ENCODE measurements around the gene JMJD7.

The JMJD7 gene

DNA sequence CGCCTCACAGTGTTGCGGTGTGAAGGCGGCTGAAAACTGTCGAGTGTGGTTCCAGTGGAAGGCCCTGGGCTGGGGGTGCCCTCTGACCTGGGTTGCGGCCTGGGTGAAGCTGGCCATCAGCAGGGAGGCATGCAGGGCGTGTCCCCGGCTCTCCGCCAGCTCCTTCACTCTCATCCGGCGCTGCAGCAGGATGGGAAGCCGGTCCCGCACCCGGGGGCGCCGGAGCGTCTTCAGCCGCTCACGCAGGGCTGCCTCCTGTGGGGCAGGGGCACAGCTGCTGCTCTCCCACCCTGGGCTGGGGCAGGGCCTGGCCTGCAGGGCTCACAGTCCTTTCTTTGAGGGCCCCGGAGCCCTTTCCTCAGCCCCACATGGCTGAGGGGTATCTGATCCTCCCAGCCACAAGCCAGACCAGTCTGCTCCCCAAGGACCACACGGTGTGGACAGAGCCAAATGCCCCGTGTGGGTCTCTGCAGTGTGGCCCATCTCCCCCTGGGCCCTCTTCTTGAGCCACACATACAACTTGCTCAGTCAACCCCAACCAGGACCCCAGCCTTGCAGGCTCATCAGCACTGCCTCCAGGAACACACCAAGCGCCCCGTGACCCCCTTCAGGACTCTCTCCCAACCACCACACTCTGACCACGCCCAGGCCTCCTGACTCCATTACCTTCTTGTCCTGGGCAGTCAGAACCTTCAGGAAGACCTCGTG is 39.1 kb downstream of the JMJD7 start:
- no peak for DNase-seq (ENCODE audit: low spot score)

- DNase-seq (ENCODE audit: low spot score) = no peak
These were observed 40.4 kb downstream of the JMJD7 start for GRCh38 chr15:41868321-41868720.

DNA sequence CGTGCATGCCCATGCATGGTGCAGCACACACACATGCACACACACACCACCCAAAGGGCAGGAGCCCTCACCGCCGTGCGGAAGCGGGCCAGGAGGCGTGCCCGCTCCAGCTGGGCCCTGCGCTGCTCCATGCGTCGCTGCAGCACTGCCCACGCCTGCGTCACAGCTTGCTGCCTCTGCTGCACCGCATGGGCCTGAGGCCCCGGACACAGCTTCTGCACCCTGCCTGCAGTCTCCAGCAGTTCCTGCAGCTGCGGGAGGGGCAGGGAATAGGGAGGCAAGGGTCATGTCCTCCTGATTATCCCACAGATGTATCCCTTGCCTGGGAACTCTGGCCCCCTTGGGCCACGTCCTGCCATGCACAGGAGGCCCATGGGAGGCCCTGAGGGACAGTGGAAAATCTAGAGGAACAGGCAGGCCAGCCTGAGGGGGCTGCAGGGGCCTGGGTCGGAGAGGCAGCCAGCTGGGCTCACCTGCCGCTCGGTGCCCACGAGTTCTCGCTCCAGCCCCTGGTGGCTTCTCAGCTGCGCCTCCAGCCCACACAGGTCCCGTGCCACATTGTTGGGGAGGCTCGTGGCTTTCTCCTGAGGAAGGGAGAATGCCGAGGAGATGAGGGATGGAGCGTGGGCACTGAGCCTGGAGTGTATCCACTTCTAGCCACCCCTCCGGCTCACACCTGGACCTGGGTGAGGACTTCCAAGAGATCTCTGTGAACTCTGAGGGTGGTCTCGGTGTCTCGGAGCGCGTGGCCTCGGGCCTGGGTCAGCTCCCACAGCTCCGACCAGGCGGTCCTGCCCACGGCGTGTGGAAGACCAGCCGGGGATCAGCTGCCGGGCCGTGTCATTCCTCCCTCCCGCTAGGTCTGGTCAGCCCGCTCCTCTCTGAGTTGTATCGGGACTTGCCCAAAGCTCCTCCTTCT is 42.1 kb downstream of the JMJD7 start:
- no peak for DNase-seq (ENCODE audit: low spot score)

GRCh38 chr15:41870689-41871081 is 42.8 kb downstream of the JMJD7 start:
- no peak for DNase-seq (ENCODE audit: low spot score)

DNA sequence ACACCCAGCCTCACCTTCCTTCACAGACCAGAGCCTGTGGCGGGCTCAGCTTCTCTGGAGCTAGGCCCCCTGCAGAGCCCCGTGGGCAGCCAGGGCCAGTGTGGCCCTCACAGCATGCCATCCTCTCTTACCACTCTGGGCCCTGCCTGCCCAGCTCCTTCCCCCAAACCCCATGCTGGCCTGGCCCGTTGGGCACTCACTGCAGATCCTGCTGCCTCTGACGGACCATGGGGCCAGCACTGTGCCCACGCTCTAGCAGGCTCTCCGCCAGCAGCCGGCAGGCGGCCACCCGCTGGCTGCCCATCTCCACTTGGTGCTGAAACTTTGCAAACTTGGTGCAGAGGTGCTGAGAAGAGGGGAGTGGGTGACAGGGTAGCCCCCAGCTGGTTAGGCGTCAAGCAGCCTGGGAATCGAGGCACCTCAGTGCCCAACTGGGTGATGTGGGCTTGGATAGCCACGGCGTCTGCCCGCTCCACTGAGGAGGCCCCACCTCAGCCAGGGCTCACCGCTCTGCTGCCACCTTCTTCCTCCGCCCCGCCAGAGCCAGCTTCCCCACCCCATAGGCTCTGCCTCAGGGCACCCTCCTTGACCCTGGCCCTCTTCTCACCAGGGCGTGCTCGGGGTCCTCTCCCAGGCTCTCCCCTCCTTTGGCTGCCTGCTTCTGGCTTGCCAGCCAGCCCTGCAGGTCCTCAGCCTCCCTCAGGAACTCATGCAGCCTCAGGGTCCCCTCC is 43.4 kb downstream of the JMJD7 start:
- DNase-seq (ENCODE audit: low spot score) = no peak

DNA sequence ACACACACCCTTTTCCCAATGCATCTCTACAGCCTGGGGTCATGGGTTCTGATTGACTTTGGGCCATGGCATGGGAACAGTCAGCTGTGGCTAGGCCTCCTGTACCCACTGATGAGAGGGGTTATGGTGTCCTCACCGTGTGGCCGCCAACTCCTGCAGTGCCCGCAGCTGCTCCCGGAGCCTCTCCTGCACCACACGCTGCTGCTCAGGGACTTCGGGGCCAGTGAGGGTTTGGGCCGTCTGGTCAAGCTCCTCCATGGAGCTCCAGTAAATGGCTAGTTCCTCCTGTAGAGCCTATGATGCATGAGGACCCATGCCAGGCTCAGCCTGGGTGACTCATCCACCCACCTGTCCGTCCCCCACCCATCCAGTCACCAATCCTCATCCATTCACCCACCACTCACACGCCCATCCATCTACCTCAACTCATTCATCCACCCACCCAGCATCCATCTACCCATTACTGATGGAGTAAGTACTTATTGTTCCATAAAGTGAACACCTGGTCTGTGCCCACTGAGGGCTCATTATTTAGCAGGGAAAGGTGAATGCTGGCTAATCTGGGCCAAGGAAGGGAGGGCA is 44.4 kb downstream of the JMJD7 start:
- no peak for DNase-seq (ENCODE audit: low spot score)

DNA sequence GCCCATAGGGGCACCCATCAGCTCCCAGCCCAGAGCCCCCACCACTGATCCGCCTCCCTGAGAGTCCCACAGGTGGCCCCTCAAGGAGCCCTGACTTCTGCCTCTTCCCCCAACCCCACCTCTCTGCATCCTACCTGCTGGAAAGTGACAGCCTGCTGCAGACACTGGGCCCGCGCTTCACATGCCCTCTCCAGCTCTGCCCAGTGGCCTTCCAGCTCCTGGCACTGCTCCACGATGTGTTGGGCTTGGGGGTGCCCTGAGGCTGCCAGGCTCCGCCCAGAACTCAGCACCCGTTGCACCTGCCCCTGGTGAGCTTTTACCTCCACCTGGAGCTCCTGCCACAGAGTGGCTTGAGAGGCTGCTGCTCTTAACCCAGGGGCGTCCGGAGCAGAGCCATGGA is 45.8 kb downstream of the JMJD7 start:
- DNase-seq (ENCODE audit: low spot score) = no peak

GRCh38 chr15:41874736-41875135 is 46.8 kb downstream of the JMJD7 start:
- no peak for DNase-seq (ENCODE audit: low spot score)

GRCh38 chr15:41876007-41876406 is 48.1 kb downstream of the JMJD7 start:
- no peak for DNase-seq (ENCODE audit: low spot score)

DNA sequence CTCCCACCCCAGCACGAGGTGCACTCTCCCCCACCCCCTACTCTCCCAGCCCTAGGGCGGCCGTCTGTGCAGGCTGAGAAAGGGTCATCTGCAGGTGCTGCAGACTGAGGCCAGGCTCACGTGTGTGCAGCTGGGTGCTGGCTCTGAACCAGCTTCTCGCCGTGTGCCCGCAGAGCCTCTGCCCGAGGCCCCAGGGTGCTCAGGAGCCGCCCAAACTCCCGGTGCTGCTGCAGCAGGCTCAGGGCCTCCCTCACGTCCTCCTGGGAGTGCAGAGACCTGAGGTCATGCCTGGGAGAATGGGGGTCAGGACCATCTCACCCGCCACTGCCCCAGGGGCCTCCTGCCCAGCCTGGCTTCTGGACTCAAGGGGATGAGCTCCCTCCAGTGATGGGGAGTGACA is 48.8 kb downstream of the JMJD7 start:
- no peak for DNase-seq (ENCODE audit: low spot score)

DNA sequence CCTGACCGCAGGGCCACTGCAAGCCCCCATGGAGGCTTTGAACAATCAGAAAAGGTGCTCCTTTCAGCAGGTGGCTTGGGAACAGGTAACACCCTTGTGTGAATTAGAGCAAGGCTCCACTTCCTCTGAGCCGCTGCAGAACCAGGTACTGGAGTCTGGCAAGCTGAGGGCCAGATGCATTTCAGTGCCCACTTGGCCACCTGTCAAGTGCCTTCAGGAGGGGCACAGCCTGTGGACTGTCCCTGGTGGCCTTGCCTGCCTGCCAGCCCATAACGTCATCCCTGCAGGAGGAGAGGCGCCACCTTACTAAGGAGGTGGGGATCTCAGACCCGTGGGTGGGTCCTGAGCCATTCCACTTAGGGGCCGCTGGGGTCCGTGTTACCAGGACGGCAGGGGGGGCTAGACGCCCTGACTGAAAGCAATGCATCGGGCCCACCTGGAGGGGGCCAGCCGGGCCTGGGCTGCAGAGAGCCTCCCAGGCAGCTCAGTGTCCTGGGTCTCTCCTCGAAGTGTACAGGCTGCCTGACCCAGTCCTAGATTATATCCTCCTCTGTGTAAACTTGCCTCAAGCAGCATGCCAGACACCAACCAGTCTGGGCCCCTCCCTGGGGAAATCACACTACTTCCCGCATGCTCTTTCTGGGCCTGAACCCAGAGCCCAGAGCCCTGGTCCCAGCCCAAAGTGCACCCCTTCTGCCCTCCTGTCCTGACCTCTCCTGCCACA is 49.9 kb downstream of the JMJD7 start:
- no peak for DNase-seq (ENCODE audit: low spot score)

- DNase-seq (ENCODE audit: low spot score) = no peak
These were observed 50.4 kb downstream of the JMJD7 start for GRCh38 chr15:41878355-41878699.

DNA sequence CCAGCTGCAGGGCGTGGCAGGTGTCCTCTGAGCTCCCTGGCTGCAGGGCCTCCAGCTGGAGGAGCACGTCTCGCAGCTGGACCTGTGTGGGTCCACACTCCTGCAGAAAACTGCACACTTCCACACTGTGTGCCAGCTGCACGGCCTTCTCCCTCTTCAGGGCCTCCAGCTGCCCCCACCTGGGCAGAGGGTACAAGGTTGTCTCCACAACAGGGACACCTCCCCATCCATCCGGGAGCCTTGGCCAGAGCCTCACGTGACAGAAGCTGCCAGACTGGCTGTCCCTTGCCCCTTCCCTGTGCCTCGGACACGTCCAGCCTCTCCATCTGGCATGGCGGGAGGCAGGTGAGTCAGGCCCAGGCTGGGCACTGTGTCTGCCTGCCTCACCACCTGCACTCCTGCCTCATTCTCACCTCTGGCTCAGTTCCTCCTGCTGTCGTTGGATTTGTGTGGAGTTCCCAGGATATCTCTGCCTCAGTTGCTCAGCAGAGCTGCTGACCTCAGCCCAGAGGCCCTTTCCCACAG is 51.5 kb downstream of the JMJD7 start:
- DNase-seq (ENCODE audit: low spot score) = no peak

GRCh38 chr15:41880156-41880877 is 52.4 kb downstream of the JMJD7 start:
- DNase-seq (ENCODE audit: low spot score) = no peak

- no peak for DNase-seq (ENCODE audit: low spot score)
These were observed 53.2 kb downstream of the JMJD7 start for GRCh38 chr15:41881086-41881485.

- no peak for DNase-seq (ENCODE audit: low spot score)
These were observed 53.6 kb downstream of the JMJD7 start for GRCh38 chr15:41881550-41881919.

- DNase-seq (ENCODE audit: low spot score) = no peak
These were observed 54.2 kb downstream of the JMJD7 start for GRCh38 chr15:41881920-41882688.

DNA sequence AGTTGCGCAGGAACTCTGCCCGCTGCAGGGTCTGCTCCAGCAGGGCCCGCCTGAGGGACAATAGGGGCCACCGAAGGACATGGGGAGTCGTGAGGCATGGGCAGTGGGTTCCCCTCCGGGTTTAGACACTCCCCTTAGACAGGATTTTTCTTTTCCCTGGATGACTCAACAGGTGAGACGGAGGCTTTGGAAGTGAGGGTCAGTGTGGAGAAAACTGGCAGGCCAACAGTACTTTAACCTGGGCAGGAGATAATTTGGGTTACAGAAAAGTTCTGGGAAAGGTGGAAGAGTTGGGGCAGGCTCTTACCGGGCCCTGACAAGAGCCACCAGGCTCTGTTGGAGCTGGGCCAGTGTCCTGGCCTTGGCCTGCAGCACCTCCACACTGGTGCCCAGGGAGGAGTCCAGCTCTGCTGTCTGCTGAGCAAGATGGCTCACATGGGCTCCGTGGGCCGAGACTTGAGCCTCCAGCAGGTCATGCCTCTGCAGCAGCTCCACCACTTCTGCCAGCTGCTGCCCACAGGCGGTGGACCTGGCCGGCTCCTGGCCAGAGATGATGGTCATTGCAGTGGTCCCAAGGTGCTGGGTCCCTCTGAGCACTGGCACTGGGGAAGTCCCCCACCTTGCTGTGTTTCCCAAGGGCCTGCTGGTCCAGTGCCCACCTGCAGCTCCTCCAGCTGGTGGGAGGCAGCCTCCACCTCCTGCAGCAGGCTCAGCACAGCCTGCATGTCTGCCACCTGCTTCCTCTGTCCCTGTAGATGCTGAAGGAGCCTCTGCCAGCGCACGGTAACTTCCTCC is 55.0 kb downstream of the JMJD7 start:
- DNase-seq (ENCODE audit: low spot score) = no peak

DNA sequence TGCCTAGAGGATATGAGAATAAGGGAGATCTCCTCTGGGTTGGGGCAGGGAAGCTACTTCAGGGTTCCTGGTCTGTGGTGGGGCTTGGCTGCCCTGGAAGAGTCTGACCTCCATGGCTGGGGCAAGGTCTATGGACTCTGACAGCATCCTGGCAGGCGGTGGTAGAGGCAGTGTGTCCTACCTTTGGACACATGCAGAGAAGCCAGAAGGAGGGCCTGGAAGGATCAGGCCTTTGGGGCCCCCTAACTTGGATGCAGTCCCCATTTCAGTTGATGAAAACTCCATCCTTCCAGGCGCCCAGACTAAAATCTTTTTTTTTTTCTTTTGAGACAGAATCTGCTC is 55.6 kb downstream of the JMJD7 start:
- DNase-seq (ENCODE audit: low spot score) = no peak
